AG10803 (cell line): ENCODE results near the gene RNF166.

Source experiments
- DNase-seq: peaks from one replicate; pipeline ENCODE4 v3.0.0; 2010; ENCODE audit warnings: low read depth
- H3K4me3 ChIP-seq: 2 replicates; pipeline ENCODE4 v1.5.1; 2011; ENCODE audit warnings: mild to moderate bottlenecking, low read length, control low read depth
- TF ChIP-seq, protein P1 (sequence below): conservative IDR thresholded peaks from 2 replicates; pipeline ENCODE4 v1.5.1; 2011; ENCODE audit warnings: mild to moderate bottlenecking, low read length, control low read depth, inconsistent platforms

The RNF166 gene

GRCh38 chr16:88694221-88695087 lies 11.8 kb downstream of the RNF166 start:
- TF ChIP-seq, protein P1, sequence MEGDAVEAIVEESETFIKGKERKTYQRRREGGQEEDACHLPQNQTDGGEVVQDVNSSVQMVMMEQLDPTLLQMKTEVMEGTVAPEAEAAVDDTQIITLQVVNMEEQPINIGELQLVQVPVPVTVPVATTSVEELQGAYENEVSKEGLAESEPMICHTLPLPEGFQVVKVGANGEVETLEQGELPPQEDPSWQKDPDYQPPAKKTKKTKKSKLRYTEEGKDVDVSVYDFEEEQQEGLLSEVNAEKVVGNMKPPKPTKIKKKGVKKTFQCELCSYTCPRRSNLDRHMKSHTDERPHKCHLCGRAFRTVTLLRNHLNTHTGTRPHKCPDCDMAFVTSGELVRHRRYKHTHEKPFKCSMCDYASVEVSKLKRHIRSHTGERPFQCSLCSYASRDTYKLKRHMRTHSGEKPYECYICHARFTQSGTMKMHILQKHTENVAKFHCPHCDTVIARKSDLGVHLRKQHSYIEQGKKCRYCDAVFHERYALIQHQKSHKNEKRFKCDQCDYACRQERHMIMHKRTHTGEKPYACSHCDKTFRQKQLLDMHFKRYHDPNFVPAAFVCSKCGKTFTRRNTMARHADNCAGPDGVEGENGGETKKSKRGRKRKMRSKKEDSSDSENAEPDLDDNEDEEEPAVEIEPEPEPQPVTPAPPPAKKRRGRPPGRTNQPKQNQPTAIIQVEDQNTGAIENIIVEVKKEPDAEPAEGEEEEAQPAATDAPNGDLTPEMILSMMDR = no peak
- no peak overlapping the region for H3K4me3 ChIP-seq
- DNase-seq = no peak

- no peak overlapping the region for H3K4me3 ChIP-seq
- TF ChIP-seq, protein P1 = no peak
- DNase-seq = no peak
These were observed 12.6 kb downstream of the RNF166 start for GRCh38 chr16:88693420-88694177.

GRCh38 chr16:88692861-88693260 lies 13.3 kb downstream of the RNF166 start:
- DNase-seq = no peak
- TF ChIP-seq, protein P1 = no peak
- no peak overlapping the region for H3K4me3 ChIP-seq

- TF ChIP-seq, protein P1 = no peak
- no peak for DNase-seq
- no peak overlapping the region for H3K4me3 ChIP-seq
These were observed 14.2 kb downstream of the RNF166 start for GRCh38 chr16:88691924-88692560.

DNA sequence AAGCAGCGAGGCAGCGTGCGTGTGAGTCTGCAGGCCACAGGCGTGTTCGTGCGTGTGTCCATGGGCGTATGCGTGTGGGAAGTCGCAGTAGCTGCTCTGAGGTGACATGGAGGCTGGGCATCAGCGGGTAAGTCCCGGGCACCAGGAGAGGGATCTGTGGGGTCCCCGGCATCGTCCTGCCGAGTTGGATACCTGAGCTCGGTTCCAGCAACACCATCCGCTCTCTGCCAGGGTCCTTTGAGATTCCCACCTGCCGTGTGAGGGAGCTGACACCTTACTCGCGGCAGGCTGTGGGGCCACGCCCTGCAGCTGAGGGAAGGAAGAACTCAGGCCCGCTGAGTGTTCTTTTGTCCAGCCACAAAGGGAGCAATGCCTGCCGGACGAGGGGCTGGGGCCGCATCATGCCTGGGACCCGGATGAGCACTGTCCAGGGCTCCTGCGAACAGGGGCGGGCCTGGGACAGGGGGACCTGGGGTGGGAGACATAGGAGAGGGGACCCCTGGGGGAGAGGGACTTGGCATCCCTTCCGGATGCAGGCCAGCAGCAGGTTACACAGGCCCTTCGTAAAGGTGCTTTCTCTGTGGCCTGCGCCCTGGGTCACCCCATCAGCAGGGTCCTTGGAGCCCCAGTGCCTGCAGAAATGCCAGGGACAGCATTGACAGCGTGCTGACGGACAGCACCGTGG lies 14.9 kb downstream of the RNF166 start:
- no peak overlapping the region for H3K4me3 ChIP-seq
- TF ChIP-seq, protein P1 = no peak
- no peak for DNase-seq

GRCh38 chr16:88690341-88691128 lies 15.7 kb downstream of the RNF166 start:
- no peak overlapping the region for H3K4me3 ChIP-seq
- TF ChIP-seq, protein P1 = no peak
- DNase-seq = no peak
